IPS-NIHi11 (cell line): Measurements from ENCODE around the gene PNRC1.
A peak's percentile ranks its signal among the peaks of the same experiment; 100 is the strongest.
"Not testable (repeated sequence)": the region's sequence is repeated elsewhere in the genome, so short reads cannot be mapped to it uniquely, and the experiment has no call there.

Source experiments
- DNase-seq: peaks from one replicate; pipeline ENCODE4 v3.0.0; 2012; ENCODE audit warnings: mixed read lengths, low spot score

Gene PNRC1

GRCh38 chr6:89080281-89081128 is at the start of gene PNRC1:
TSS of gene PNRC1 (plus strand) at chr6:89080751. CDS start at chr6:89080895, 144 bp downstream.
- DNase-seq = peak; percentile 97

- no peak for DNase-seq
These were observed 48.0 kb upstream of the PNRC1 start for GRCh38 chr6:89032599-89032998.

- DNase-seq = no peak
These were observed 47.1 kb upstream of the PNRC1 start for GRCh38 chr6:89033461-89033860.

- DNase-seq = not testable (repeated sequence)
These were observed 46.4 kb upstream of the PNRC1 start for GRCh38 chr6:89034116-89034515.

GRCh38 chr6:89034586-89035251 is 45.8 kb upstream of the PNRC1 start:
- DNase-seq = no peak

- no peak for DNase-seq
These were observed 45.1 kb upstream of the PNRC1 start for GRCh38 chr6:89035252-89036101.

- DNase-seq = no peak
These were observed 43.2 kb upstream of the PNRC1 start for GRCh38 chr6:89037141-89037900.

GRCh38 chr6:89037901-89038293 is 42.7 kb upstream of the PNRC1 start:
- DNase-seq = not testable (repeated sequence)

GRCh38 chr6:89042664-89043063 is 37.9 kb upstream of the PNRC1 start:
- no peak for DNase-seq

- DNase-seq = no peak
These were observed 36.1 kb upstream of the PNRC1 start for GRCh38 chr6:89044328-89045010.

GRCh38 chr6:89045011-89045387 is 35.6 kb upstream of the PNRC1 start:
- no peak for DNase-seq

- DNase-seq = no peak
These were observed 35.0 kb upstream of the PNRC1 start for GRCh38 chr6:89045576-89045975.

- no peak for DNase-seq
These were observed 33.1 kb upstream of the PNRC1 start for GRCh38 chr6:89047473-89047872.

GRCh38 chr6:89048288-89048923 is 32.1 kb upstream of the PNRC1 start:
- DNase-seq = no peak

GRCh38 chr6:89048985-89049384 is 31.6 kb upstream of the PNRC1 start:
- no peak for DNase-seq

- DNase-seq = no peak
These were observed 30.4 kb upstream of the PNRC1 start for GRCh38 chr6:89050155-89050554.

GRCh38 chr6:89050697-89051096 is 29.9 kb upstream of the PNRC1 start:
- DNase-seq = no peak

GRCh38 chr6:89051676-89052075 is 28.9 kb upstream of the PNRC1 start:
- DNase-seq = no peak

GRCh38 chr6:89054208-89054607 is 26.3 kb upstream of the PNRC1 start:
- DNase-seq = no peak

- DNase-seq = peak; percentile 20
These were observed 22.8 kb upstream of the PNRC1 start for GRCh38 chr6:89057759-89058158.

- peak; percentile 17 for DNase-seq
These were observed 21.9 kb upstream of the PNRC1 start for GRCh38 chr6:89058627-89059026.
